Fibroblast of lung (primary cell): ENCODE measurements around the gene FAAP20.

Experiments used
- EZH2 ChIP-seq: IDR thresholded peaks from 2 replicates; pipeline ENCODE4 v1.5.1; 2012; ENCODE audit warnings: low read length, control low read depth, mild to moderate bottlenecking; ENCODE audit errors: missing control alignments
- TF ChIP-seq, protein P1 (sequence below), 2 donors: IDR thresholded peaks in 1 of 2; conservative IDR thresholded peaks in 1 of 2; 1 replicate in 1 of 2; 2 replicates in 1 of 2; pipeline ENCODE4 v1.5.1; 2011 to 2012; ENCODE audit warnings: low read length in 2 of 2, control low read depth in 1 of 2, inconsistent platforms in 1 of 2, low read depth in 1 of 2, mild to moderate bottlenecking in 1 of 2

DNA sequence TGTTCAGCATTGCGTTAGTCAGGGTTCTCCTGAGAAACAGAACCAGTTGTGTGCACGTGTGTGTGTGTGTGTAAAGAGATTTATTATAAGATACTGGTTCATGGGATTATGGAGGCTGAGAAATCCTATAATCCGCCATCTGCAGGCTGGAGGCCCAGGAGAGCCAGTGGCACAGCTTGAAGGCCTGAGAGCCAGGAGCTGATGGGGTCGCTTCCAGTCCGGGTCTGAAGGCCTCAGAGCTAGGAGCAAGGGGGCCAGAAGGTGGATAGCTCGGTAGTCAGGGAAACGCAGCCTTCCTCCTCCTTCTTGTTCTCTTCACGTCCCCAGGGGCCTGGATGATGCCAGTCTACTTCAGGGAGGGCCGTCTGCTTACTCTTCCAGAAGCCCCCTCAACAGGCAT, 37.7 kb downstream of the FAAP20 start:
- TF ChIP-seq, protein P1, sequence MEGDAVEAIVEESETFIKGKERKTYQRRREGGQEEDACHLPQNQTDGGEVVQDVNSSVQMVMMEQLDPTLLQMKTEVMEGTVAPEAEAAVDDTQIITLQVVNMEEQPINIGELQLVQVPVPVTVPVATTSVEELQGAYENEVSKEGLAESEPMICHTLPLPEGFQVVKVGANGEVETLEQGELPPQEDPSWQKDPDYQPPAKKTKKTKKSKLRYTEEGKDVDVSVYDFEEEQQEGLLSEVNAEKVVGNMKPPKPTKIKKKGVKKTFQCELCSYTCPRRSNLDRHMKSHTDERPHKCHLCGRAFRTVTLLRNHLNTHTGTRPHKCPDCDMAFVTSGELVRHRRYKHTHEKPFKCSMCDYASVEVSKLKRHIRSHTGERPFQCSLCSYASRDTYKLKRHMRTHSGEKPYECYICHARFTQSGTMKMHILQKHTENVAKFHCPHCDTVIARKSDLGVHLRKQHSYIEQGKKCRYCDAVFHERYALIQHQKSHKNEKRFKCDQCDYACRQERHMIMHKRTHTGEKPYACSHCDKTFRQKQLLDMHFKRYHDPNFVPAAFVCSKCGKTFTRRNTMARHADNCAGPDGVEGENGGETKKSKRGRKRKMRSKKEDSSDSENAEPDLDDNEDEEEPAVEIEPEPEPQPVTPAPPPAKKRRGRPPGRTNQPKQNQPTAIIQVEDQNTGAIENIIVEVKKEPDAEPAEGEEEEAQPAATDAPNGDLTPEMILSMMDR (conservative IDR thresholded peaks at IDR 0.05 in 1 of 2, IDR thresholded peaks at IDR 0.05 in 1 of 2; ENCODE audit: low read depth in 1 of 2, low read length in 2 of 2) = no peak
- TF ChIP-seq EZH2 = no peak
